Mesothelial cell of epicardium (in vitro differentiated cells): ENCODE results near the gene GNB3. TPM values are rescaled to one million over a fixed set of nuclear protein-coding genes. Genes with fewer than 3 reads are reported as not detected.
"Not testable (repeated sequence)": the region's sequence is repeated elsewhere in the genome, so short reads cannot be mapped to it uniquely, and the experiment has no call there.

Experiments used
- DNase-seq, 2 experiments: peaks; one replicate each; pipeline ENCODE4 v3.0.0; 2021; ENCODE audit warnings: low spot score in 2 of 2; ENCODE audit not compliant: unreplicated experiment in 2 of 2
- H3K27ac Mint-ChIP-seq: 2 replicates; pipeline ENCODE4 v1.8.0; 2021; ENCODE audit warnings: mixed read lengths
- H3K27me3 Mint-ChIP-seq: 2 replicates; pipeline ENCODE4 v1.8.0; 2021; ENCODE audit warnings: low read depth, mixed read lengths
- H3K36me3 Mint-ChIP-seq: 2 replicates; pipeline ENCODE4 v1.8.0; 2021; ENCODE audit warnings: mixed read lengths
- H3K4me1 Mint-ChIP-seq: 2 replicates; pipeline ENCODE4 v1.8.0; 2021; ENCODE audit warnings: mixed read lengths
- H3K4me3 Mint-ChIP-seq: 2 replicates; pipeline ENCODE4 v1.8.0; 2021; ENCODE audit warnings: mild to moderate bottlenecking, moderate library complexity, mixed read lengths
- H3K9me3 Mint-ChIP-seq: 2 replicates; pipeline ENCODE4 v1.8.0; 2021; ENCODE audit warnings: mixed read lengths
- CTCF ChIP-seq: fragments of 200-600 bp; sonication (generic); IDR thresholded peaks from one replicate; pipeline ENCODE4 v1.5.0; 2021; ENCODE audit warnings: antibody characterized with exemption; ENCODE audit not compliant: unreplicated experiment
- total RNA-seq: library from RNA; stranded (reverse); gene quantifications from 3 replicates; pipeline ENCODE4 v1.2.1, GENCODE V29; 2021

GNB3 gene
- total RNA-seq, 1 donor from 2014 or later, result 24.3 TPM

DNA sequence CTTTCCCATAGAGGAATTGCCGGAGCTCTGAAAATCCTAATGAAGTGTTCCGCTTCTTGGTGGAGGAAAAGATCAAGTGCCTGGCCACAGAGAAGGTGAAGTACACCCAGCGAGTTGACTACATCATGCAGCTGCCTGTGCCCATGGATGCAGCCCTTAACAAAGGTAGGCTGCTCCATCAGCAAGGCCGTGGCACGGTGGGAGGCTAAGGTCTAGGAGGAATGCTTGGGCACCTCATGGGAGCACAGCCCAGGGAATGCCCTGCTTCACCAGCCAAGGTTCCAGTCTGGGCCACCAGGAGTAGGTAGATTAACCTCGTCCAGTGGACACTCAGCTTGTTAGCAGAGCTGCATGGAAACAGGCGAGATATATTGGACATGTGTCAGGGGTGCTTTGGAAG, 20.2 kb downstream of the GNB3 start:
- no peak for TF ChIP-seq CTCF
- H3K4me3 Mint-ChIP-seq, result no peak overlapping the region
- no peak for DNase-seq
- no peaks in the 10 kb centered on the region for H3K4me1 Mint-ChIP-seq
- H3K36me3 Mint-ChIP-seq, result peaks cover 48% of the 10 kb centered on the region
- H3K9me3 Mint-ChIP-seq, result no peaks in the 10 kb centered on the region
- H3K27me3 Mint-ChIP-seq, result no peaks in the 10 kb centered on the region
- no peak overlapping the region for H3K27ac Mint-ChIP-seq

- DNase-seq, result no peak
- Mint-ChIP-seq H3K27me3 (no peaks in the 10 kb centered on the region), H3K36me3 (peaks cover 48% of the 10 kb centered on the region), H3K4me3 (no peak overlapping the region), H3K27ac (no peak overlapping the region), H3K4me1 (peaks cover under 1% of the 10 kb centered on the region), H3K9me3 (no peaks in the 10 kb centered on the region)
- no peak for TF ChIP-seq CTCF
Observed at GRCh38 chr12:6861391-6861790, 20.7 kb downstream of the GNB3 start.

DNA sequence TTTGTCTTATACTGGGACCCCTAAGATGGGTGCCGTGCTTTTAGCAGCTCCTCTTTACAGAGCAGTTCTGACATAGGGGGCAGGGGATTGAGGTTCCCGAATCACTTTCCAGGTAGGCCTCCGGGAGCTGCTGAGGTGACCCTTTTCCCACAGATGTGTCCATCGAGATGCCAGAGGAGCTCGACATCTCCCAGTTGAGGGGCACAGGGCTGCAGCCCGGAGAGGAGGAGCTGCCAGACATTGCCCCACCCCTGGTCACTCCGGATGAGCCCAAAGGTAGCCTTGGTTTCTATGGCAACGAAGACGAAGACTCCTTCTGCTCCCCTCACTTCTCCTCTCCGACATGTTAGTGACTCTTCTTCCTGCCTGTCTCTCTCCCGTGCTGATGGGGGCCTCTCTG, 22.3 kb downstream of the GNB3 start:
- Mint-ChIP-seq H3K27me3 (no peaks in the 10 kb centered on the region), H3K4me1 (peaks cover 4% of the 10 kb centered on the region), H3K36me3 (peaks cover 38% of the 10 kb centered on the region), H3K27ac (no peak overlapping the region), H3K9me3 (no peaks in the 10 kb centered on the region), H3K4me3 (no peak overlapping the region)
- TF ChIP-seq CTCF, result no peak
- no peak for DNase-seq

GRCh38 chr12:6863586-6864321, 23.0 kb downstream of the GNB3 start:
- Mint-ChIP-seq H3K36me3 (peaks cover 36% of the 10 kb centered on the region), H3K27me3 (no peaks in the 10 kb centered on the region), H3K9me3 (no peaks in the 10 kb centered on the region), H3K27ac (no peak overlapping the region), H3K4me3 (no peak overlapping the region), H3K4me1 (peaks cover 10% of the 10 kb centered on the region)
- no peak for DNase-seq
- no peak for TF ChIP-seq CTCF

GRCh38 chr12:6865307-6865706, 24.6 kb downstream of the GNB3 start:
- not testable (repeated sequence) for H3K9me3 Mint-ChIP-seq, H3K27ac Mint-ChIP-seq, H3K27me3 Mint-ChIP-seq, DNase-seq
- Mint-ChIP-seq H3K4me1 (peaks cover 20% of the 10 kb centered on the region), H3K4me3 (peak overlapping the region; percentile 13), H3K36me3 (peaks cover 39% of the 10 kb centered on the region)

DNA sequence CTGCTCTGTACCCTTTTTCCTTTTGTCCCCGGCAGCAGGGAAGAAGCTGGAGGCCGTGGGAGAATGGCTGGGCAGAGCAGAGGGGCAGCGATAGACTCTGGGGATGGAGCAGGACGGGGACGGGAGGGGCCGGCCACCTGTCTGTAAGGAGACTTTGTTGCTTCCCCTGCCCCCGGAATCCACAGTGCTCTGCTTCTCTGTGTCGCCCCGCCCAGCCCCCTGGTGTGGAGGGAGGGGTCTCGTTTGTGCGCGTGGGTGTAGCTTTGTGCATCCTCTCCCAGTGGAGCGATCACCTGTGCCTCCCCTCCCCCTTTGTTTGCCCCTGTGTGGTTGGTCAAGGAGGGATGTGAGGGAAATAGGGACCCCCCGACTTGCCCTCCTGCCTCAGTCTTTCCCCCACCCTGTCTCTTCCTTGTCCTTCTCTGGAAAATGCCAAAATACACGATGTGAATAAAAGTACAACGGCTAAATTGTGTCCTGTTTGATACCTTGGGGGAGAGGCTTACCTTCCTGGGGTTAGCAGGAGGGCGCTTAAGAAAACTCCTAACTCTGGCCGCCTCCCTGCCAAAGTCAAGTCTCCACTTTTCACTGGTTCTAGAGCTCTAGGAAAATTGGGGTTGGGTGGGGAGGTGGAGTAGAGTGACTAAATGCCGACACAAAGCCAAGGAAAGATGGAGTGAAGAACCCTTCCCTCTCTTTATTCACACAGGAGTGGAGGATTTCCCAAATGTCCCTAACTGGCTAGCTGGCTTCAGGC, 25.6 kb downstream of the GNB3 start:
- TF ChIP-seq CTCF, result no peak
- H3K4me1 Mint-ChIP-seq, result peaks cover 24% of the 10 kb centered on the region
- DNase-seq, result no peak
- H3K36me3 Mint-ChIP-seq, result peaks cover 35% of the 10 kb centered on the region
- no peaks in the 10 kb centered on the region for H3K27me3 Mint-ChIP-seq
- H3K4me3 Mint-ChIP-seq, result peak overlapping the region; percentile 92
- no peak overlapping the region for H3K27ac Mint-ChIP-seq
- no peaks in the 10 kb centered on the region for H3K9me3 Mint-ChIP-seq
